A549 (cell line): ENCODE results near the gene GJD2. TPM values are rescaled to one million over a fixed set of nuclear protein-coding genes. Genes with fewer than 3 reads are reported as not detected.
A peak's percentile ranks its signal among the peaks of the same experiment; 100 is the strongest.

Source experiments
- ATAC-seq, 2 experiments: fragments of 200-7000 bp in 1 of 2; fragments of >200 bp in 1 of 2; cut with Nextera tagmentation in 1 of 2; cut with Tn5 transposase in 1 of 2; 3 replicates each; pipeline versions ENCODE4 v1.8.0 to v1.9.1; 2018 to 2020; ENCODE audit warnings: mild to moderate bottlenecking in 1 of 2, moderate library complexity in 1 of 2
- CTCF ChIA-PET: fragments of 300-600 bp; sonication (Branson Sonifier 250); formaldehyde crosslinking; extraction: SDS; loops from one replicate; lab custom pipeline; 2021; ENCODE audit warnings: antibody characterized with exemption, inconsistent platforms; lab: Yijun Ruan, JAX
- POLR2A ChIA-PET: fragments of 350-600 bp; formaldehyde crosslinking; extraction: SDS; loops from one replicate; lab custom pipeline; 2021; ENCODE audit warnings: antibody characterized with exemption, inconsistent platforms; lab: Yijun Ruan, JAX
- DNase-seq, 2 experiments: peaks; one replicate each; pipeline versions ENCODE4 v3.0.0 to v3.0.0-alpha.2; 2011 to 2016; ENCODE audit warnings: low read depth in 1 of 2, low spot score in 1 of 2
- FAIRE-seq: peaks from 2 replicates; lab custom pipeline; 2011; peaks lifted over from hg19 to GRCh38; lab: Jason Lieb, UNC
- H3K27ac ChIP-seq, 2 experiments: fragments of >200 bp; sonication (Bioruptor Twin); formaldehyde crosslinking; 3 replicates each; pipeline ENCODE4 v1.5.1; 2016 to 2017
- H3K4me1 ChIP-seq: fragments of >200 bp; sonication (Bioruptor Twin); formaldehyde crosslinking; 3 replicates; pipeline ENCODE4 v1.6.1; 2016
- H3K4me2 ChIP-seq: fragments of >200 bp; sonication (Bioruptor Twin); formaldehyde crosslinking; 3 replicates; pipeline ENCODE4 v1.6.1; 2016
- H3K4me3 ChIP-seq: fragments of >200 bp; sonication (Bioruptor Twin); formaldehyde crosslinking; 3 replicates; pipeline ENCODE4 v1.5.1; 2016
- H3K9me3 ChIP-seq: fragments of >200 bp; sonication (Bioruptor Twin); formaldehyde crosslinking; 3 replicates; pipeline ENCODE4 v1.6.1; 2016
- CBX2 ChIP-seq: fragments of 200-600 bp; sonication (generic); IDR thresholded peaks from 2 replicates; pipeline ENCODE4 v1.6.1; 2016; ENCODE audit warnings: low read depth, mild to moderate bottlenecking, borderline replicate concordance
- EHF ChIP-seq: fragments of 250-450 bp; sonication (Bioruptor Pico); IDR thresholded peaks from 2 replicates; pipeline ENCODE4 v1.5.0; 2020; ENCODE audit warnings: mild to moderate bottlenecking
- FOSB ChIP-seq: fragments of 250-450 bp; sonication (Bioruptor Pico); IDR thresholded peaks from 2 replicates; pipeline ENCODE4 v1.5.0; 2020; ENCODE audit warnings: mild to moderate bottlenecking, moderate library complexity
- FOSL2 ChIP-seq, 2 experiments: fragments of 450-650 bp in 1 of 2; fragments of >200 bp in 1 of 2; sonication (Bioruptor Twin) in 1 of 2; formaldehyde crosslinking; IDR thresholded peaks; 2 replicates each; pipeline versions ENCODE4 v1.5.0 to v1.6.1; 2016 to 2020; ENCODE audit warnings: mild to moderate bottlenecking in 1 of 2, moderate library complexity in 1 of 2
- HDAC2 ChIP-seq: fragments of 200-600 bp; sonication (generic); IDR thresholded peaks from 2 replicates; pipeline ENCODE4 v1.6.1; 2016
- HEYL ChIP-seq: fragments of 250-450 bp; sonication (Bioruptor Pico); IDR thresholded peaks from 2 replicates; pipeline ENCODE4 v1.8.0; 2021; ENCODE audit warnings: mild to moderate bottlenecking, moderate library complexity
- HOXA7 ChIP-seq: fragments of 250-450 bp; sonication (Bioruptor Pico); IDR thresholded peaks from 2 replicates; pipeline ENCODE4 v1.5.0; 2020; ENCODE audit warnings: mild to moderate bottlenecking, moderate library complexity
- JUNB ChIP-seq: fragments of >200 bp; sonication (Bioruptor Twin); formaldehyde crosslinking; IDR thresholded peaks from 2 replicates; pipeline ENCODE4 v1.6.1; 2016
- NPAS2 ChIP-seq: fragments of 250-450 bp; sonication (Bioruptor Pico); IDR thresholded peaks from 2 replicates; pipeline ENCODE4 v1.8.0; 2022; ENCODE audit warnings: mild to moderate bottlenecking, moderate library complexity, borderline replicate concordance
- RARB ChIP-seq: fragments of 250-450 bp; sonication (Bioruptor Pico); IDR thresholded peaks from 2 replicates; pipeline ENCODE4 v1.8.0; 2021; ENCODE audit warnings: mild to moderate bottlenecking, moderate library complexity
- RCOR1 ChIP-seq: fragments of 150-350 bp; IDR thresholded peaks from 2 replicates; pipeline ENCODE4 v1.6.1; 2014; ENCODE audit warnings: antibody characterized with exemption, low read length, low read depth
- RNF2 ChIP-seq: fragments of 200-600 bp; sonication (generic); IDR thresholded peaks from 2 replicates; pipeline ENCODE4 v1.6.1; 2016; ENCODE audit warnings: low read depth, mild to moderate bottlenecking, antibody characterized with exemption, moderate library complexity, borderline replicate concordance
- TFCP2L1 ChIP-seq: fragments of 250-450 bp; sonication (Bioruptor Pico); IDR thresholded peaks from 2 replicates; pipeline ENCODE4 v1.5.0; 2021; ENCODE audit warnings: mild to moderate bottlenecking
- TP53 ChIP-seq: fragments of 250-450 bp; sonication (Bioruptor Pico); IDR thresholded peaks from 2 replicates; pipeline ENCODE4 v1.5.0; 2021; ENCODE audit warnings: mild to moderate bottlenecking, moderate library complexity
- ZC3H11A ChIP-seq: fragments of 450-650 bp; IDR thresholded peaks from 2 replicates; pipeline ENCODE4 v1.6.1; 2014; ENCODE audit warnings: antibody characterized with exemption, mild to moderate bottlenecking
- ZFP36 ChIP-seq: fragments of 450-650 bp; IDR thresholded peaks from 2 replicates; pipeline ENCODE4 v1.6.1; 2014; ENCODE audit warnings: borderline replicate concordance; ENCODE audit not compliant: partially characterized antibody
- ZNF302 ChIP-seq: fragments of 250-450 bp; sonication (Bioruptor Pico); IDR thresholded peaks from 2 replicates; pipeline ENCODE4 v1.9.0; 2021; ENCODE audit warnings: inconsistent platforms, mild to moderate bottlenecking, moderate library complexity
- WGBS: methylation state at CpG from one replicate; pipeline ENCODE4 v1.1.6; 2017; ENCODE audit errors: missing lambda C conversion rate; 5-methylcytosine and 5-hydroxymethylcytosine counted together
- polyA plus RNA-seq, 4 experiments: library from polyadenylated mRNA; depleted of rRNA in 3 of 4; stranded (reverse); fragments of >200 nt; fragmentation: RNase III in 1 of 4; extraction: RNeasy Plus Mini Kit Qiagen cat#74134 plus additional on column Dnase treatment in 1 of 4; gene quantifications; 2 replicates in 3 of 4; 3 replicates in 1 of 4; pipeline ENCODE4 v1.2.3, GENCODE V29; 2011 to 2017
- TF ChIP-seq, protein P1 (sequence below): fragments of >200 bp; sonication (Bioruptor Twin); formaldehyde crosslinking; IDR thresholded peaks from 3 replicates; pipeline ENCODE4 v1.6.1; 2016
- TF ChIP-seq, protein P2 (sequence below): fragments of 450-650 bp; IDR thresholded peaks from 2 replicates; pipeline ENCODE4 v1.6.1; 2014; ENCODE audit warnings: antibody characterized with exemption
- TF ChIP-seq, protein P3 (sequence below): fragments of 150-350 bp; IDR thresholded peaks from 2 replicates; pipeline ENCODE4 v1.6.1; 2014; ENCODE audit warnings: low read depth, mild to moderate bottlenecking, low read length
- TF ChIP-seq, protein P4 (sequence below): fragments of 200-600 bp; sonication (generic); IDR thresholded peaks from 2 replicates; pipeline ENCODE4 v1.6.1; 2016; ENCODE audit warnings: antibody characterized with exemption, mild to moderate bottlenecking, moderate library complexity

GJD2 gene
- polyA plus RNA-seq, 2 of the 4 experiments (the other 2 are of a cell fraction): not detected

DNA sequence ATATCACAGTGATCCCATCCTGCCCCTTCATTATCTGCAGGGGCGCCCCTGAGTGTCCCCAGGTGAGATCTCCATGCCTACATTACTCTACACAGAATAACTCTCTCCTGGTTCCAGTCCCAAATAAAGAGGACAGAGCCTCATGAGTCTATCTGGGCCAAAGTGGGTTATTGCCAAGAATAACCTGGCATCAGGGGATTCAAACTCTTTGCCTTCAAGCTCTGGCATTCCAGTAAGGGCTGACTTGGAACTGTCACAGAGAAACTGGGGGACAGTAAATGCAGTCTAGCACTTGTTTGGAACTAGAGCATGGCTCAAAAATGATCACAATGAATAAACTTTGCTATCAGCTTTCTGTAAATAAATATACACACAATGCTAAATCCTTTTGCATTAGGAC lies 30.3 kb downstream of the GJD2 start:
- no peak for FAIRE-seq
- WGBS: 5% methylated on average over 1 of the region's 1 CpG
- TF ChIP-seq CBX2 (no peak), ZNF302 (CRISPR knock-in tag) (no peak), ZFP36 (no peak), ZC3H11A (no peak)
- TF ChIP-seq, protein P1, sequence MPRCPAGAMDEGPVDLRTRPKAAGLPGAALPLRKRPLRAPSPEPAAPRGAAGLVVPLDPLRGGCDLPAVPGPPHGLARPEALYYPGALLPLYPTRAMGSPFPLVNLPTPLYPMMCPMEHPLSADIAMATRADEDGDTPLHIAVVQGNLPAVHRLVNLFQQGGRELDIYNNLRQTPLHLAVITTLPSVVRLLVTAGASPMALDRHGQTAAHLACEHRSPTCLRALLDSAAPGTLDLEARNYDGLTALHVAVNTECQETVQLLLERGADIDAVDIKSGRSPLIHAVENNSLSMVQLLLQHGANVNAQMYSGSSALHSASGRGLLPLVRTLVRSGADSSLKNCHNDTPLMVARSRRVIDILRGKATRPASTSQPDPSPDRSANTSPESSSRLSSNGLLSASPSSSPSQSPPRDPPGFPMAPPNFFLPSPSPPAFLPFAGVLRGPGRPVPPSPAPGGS: no peak
- TF ChIP-seq, protein P2, sequence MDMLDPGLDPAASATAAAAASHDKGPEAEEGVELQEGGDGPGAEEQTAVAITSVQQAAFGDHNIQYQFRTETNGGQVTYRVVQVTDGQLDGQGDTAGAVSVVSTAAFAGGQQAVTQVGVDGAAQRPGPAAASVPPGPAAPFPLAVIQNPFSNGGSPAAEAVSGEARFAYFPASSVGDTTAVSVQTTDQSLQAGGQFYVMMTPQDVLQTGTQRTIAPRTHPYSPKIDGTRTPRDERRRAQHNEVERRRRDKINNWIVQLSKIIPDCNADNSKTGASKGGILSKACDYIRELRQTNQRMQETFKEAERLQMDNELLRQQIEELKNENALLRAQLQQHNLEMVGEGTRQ: no peak
- Histone ChIP-seq H3K9me3 (no peaks in the 10 kb centered on the region), H3K4me2 (no peak overlapping the region), H3K27ac (no peak overlapping the region), H3K4me1 (peaks cover 21% of the 10 kb centered on the region), H3K4me3 (no peak overlapping the region)
- ATAC-seq: no peak
- CTCF ChIA-PET: interaction anchor here (0.7 to 1.5 kb wide), 4 partner anchors 13 to 187 kb away, joined by 3 to 5 read pairs (median 3); no protein-coding TSS in a partner anchor
- DNase-seq: no peak
- POLR2A ChIA-PET: no interaction called here

GRCh38 chr15:34722439-34722836 lies 32.4 kb downstream of the GJD2 start:
- FAIRE-seq: no peak
- peak overlapping the region; percentile 62 to 74 for H3K27ac ChIP-seq
- CTCF ChIA-PET: interaction anchor here (1.9 kb wide), 1 partner anchor 14 kb away, joined by 11 read pairs; no protein-coding TSS in a partner anchor

More at GRCh38 chr15:34722439-34722836, 32.4 kb downstream of the GJD2 start:
- Histone ChIP-seq H3K4me3 (peak overlapping the region; percentile 31; the same call in 2 of the 3 replicates), H3K4me2 (peak overlapping the region; percentile 75), H3K9me3 (no peaks in the 10 kb centered on the region), H3K4me1 (peaks cover 25% of the 10 kb centered on the region)
- POLR2A ChIA-PET: interaction anchor here (1.0 to 1.2 kb wide), 3 partner anchors 18 to 248 kb away, joined by 3 read pairs; no protein-coding TSS in a partner anchor
- TF ChIP-seq RNF2: no peak
- TF ChIP-seq TFCP2L1 (CRISPR knock-in tag): no peak
- no peak for TF ChIP-seq TP53 (CRISPR knock-in tag)
- TF ChIP-seq RCOR1: no peak
- no peak for TF ChIP-seq FOSB (CRISPR knock-in tag)
- TF ChIP-seq JUNB: no peak
- TF ChIP-seq HEYL: no peak
- TF ChIP-seq RARB (CRISPR knock-in tag): no peak
- TF ChIP-seq NPAS2 (CRISPR knock-in tag): no peak
- no peak for TF ChIP-seq HOXA7 (CRISPR knock-in tag)
- TF ChIP-seq, protein P3, sequence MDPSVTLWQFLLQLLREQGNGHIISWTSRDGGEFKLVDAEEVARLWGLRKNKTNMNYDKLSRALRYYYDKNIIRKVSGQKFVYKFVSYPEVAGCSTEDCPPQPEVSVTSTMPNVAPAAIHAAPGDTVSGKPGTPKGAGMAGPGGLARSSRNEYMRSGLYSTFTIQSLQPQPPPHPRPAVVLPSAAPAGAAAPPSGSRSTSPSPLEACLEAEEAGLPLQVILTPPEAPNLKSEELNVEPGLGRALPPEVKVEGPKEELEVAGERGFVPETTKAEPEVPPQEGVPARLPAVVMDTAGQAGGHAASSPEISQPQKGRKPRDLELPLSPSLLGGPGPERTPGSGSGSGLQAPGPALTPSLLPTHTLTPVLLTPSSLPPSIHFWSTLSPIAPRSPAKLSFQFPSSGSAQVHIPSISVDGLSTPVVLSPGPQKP: no peak
- no peak for TF ChIP-seq HDAC2
- TF ChIP-seq, protein P4, sequence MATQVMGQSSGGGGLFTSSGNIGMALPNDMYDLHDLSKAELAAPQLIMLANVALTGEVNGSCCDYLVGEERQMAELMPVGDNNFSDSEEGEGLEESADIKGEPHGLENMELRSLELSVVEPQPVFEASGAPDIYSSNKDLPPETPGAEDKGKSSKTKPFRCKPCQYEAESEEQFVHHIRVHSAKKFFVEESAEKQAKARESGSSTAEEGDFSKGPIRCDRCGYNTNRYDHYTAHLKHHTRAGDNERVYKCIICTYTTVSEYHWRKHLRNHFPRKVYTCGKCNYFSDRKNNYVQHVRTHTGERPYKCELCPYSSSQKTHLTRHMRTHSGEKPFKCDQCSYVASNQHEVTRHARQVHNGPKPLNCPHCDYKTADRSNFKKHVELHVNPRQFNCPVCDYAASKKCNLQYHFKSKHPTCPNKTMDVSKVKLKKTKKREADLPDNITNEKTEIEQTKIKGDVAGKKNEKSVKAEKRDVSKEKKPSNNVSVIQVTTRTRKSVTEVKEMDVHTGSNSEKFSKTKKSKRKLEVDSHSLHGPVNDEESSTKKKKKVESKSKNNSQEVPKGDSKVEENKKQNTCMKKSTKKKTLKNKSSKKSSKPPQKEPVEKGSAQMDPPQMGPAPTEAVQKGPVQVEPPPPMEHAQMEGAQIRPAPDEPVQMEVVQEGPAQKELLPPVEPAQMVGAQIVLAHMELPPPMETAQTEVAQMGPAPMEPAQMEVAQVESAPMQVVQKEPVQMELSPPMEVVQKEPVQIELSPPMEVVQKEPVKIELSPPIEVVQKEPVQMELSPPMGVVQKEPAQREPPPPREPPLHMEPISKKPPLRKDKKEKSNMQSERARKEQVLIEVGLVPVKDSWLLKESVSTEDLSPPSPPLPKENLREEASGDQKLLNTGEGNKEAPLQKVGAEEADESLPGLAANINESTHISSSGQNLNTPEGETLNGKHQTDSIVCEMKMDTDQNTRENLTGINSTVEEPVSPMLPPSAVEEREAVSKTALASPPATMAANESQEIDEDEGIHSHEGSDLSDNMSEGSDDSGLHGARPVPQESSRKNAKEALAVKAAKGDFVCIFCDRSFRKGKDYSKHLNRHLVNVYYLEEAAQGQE: no peak
- no peak for TF ChIP-seq FOSL2 (IDR thresholded peaks at IDR 0.05)
- TF ChIP-seq FOSL2 (CRISPR knock-in tag; IDR thresholded peaks at IDR 0.05): no peak
- TF ChIP-seq, protein P2: no peak
- TF ChIP-seq EHF (CRISPR knock-in tag): no peak
- no peak for TF ChIP-seq ZNF302 (CRISPR knock-in tag)
- ATAC-seq (peak; percentile 72 to 82), DNase-seq (peak in 1 of 2 experiments; percentile 19)
- 32% methylated on average over 4 of the region's 4 CpGs for WGBS
